Gastroesophageal sphincter (tissue), 4 donors: ENCODE measurements around the gene RECQL5. TPM values are rescaled to one million over a fixed set of nuclear protein-coding genes. Genes with fewer than 3 reads are reported as not detected.
"Not testable (repeated sequence)": the region's sequence is repeated elsewhere in the genome, so short reads cannot be mapped to it uniquely, and the experiment has no call there.

Experiments
- ATAC-seq: fragments of 150-250 bp; one replicate; pipeline ENCODE4 v1.9.1; 2016; ENCODE audit warnings: mild to moderate bottlenecking, moderate library complexity
- H3K27ac ChIP-seq, 4 donors: fragments of 200-600 bp; sonication (generic) in 3 of 4; 1 replicate in 3 of 4; 2 replicates in 1 of 4; pipeline ENCODE4 v1.5.1; 2016 to 2019
- H3K27me3 ChIP-seq: fragments of 200-600 bp; sonication (generic); one replicate; pipeline ENCODE4 v1.5.1; 2019
- H3K36me3 ChIP-seq, 2 donors: fragments of 200-600 bp; sonication (generic); one replicate each; pipeline ENCODE4 v1.5.1; 2019; ENCODE audit warnings: control low read depth in 1 of 2
- H3K4me1 ChIP-seq, 3 donors: fragments of 200-600 bp; sonication (generic); 1 replicate in 2 of 3; 2 replicates in 1 of 3; pipeline ENCODE4 v1.5.1; 2016 to 2019; ENCODE audit warnings: control low read depth in 2 of 3
- H3K4me3 ChIP-seq, 2 donors: fragments of 200-600 bp; sonication (generic); one replicate each; pipeline ENCODE4 v1.5.1; 2019; ENCODE audit warnings: mild to moderate bottlenecking in 1 of 2, moderate library complexity in 1 of 2
- H3K9me3 ChIP-seq, 3 donors: fragments of 200-600 bp; sonication (generic); one replicate each; pipeline ENCODE4 v1.5.1; 2017 to 2019; ENCODE audit warnings: control low read depth in 2 of 3
- CTCF ChIP-seq, 4 experiments: fragments of 200-600 bp in 2 of 4; fragments of 450-650 bp in 2 of 4; sonication (generic) in 1 of 4; IDR thresholded peaks; one replicate each; pipeline ENCODE4 v1.5.1; 2017 to 2019; ENCODE audit warnings: antibody characterized with exemption in 4 of 4, mild to moderate bottlenecking in 2 of 4, moderate library complexity in 2 of 4
- EP300 ChIP-seq: sonication (generic); formaldehyde crosslinking; IDR thresholded peaks from one replicate; pipeline ENCODE4 v1.6.1; 2017; ENCODE audit warnings: antibody characterized with exemption, mild to moderate bottlenecking
- POLR2A ChIP-seq, 2 donors: fragments of 450-650 bp; IDR thresholded peaks; one replicate each; pipeline ENCODE4 v1.6.1; 2017; ENCODE audit warnings: antibody characterized with exemption in 2 of 2, mild to moderate bottlenecking in 2 of 2, moderate library complexity in 1 of 2
- POLR2AphosphoS5 ChIP-seq: sonication (generic); formaldehyde crosslinking; IDR thresholded peaks from one replicate; pipeline ENCODE4 v1.6.1; 2017; ENCODE audit warnings: antibody characterized with exemption
- WGBS, 2 donors: methylation state at CpG; one replicate each; pipeline ENCODE4 v1.1.5; 2018; ENCODE audit warnings: low coverage in 1 of 2; 5-methylcytosine and 5-hydroxymethylcytosine counted together
- total RNA-seq, 4 donors: library from RNA; depleted of rRNA; stranded (reverse); fragments of >200 nt; gene quantifications; one replicate each; pipeline ENCODE4 v1.1.0, GENCODE V29; 2016

Gene RECQL5
- total RNA-seq, 4 donors from 2014 or later, result 6.4 to 15.1 (median 13.6) TPM

- H3K4me1 ChIP-seq, result no peaks in the 10 kb centered on the region
- no peak for ATAC-seq
- TF ChIP-seq CTCF (IDR thresholded peaks at IDR 0.05), result no peak
- no peak for TF ChIP-seq POLR2AphosphoS5
- TF ChIP-seq EP300, result no peak
- no peak for TF ChIP-seq POLR2A (IDR thresholded peaks at IDR 0.05)
- no peak overlapping the region for H3K27ac ChIP-seq
- WGBS, 2 donors, result 80% methylated on average over 1 of the region's 13 CpGs; no CpG with 5 or more reads in 1 of the 2 donors
- H3K9me3 ChIP-seq, result no peaks in the 10 kb centered on the region
- H3K36me3 ChIP-seq, result peaks cover 0 to 55% of the 10 kb centered on the region in 2 donors
- no peak overlapping the region for H3K4me3 ChIP-seq
- H3K27me3 ChIP-seq, result no peaks in the 10 kb centered on the region
Observed at GRCh38 chr17:75640556-75641119, 26.3 kb downstream of the RECQL5 start.

GRCh38 chr17:75639771-75640555, 27.0 kb downstream of the RECQL5 start:
- no peak for ATAC-seq
- peaks cover 0 to 55% of the 10 kb centered on the region in 2 donors for H3K36me3 ChIP-seq
- no peaks in the 10 kb centered on the region for H3K9me3 ChIP-seq
- H3K4me3 ChIP-seq, result no peak overlapping the region
- no peak for TF ChIP-seq EP300
- TF ChIP-seq CTCF (IDR thresholded peaks at IDR 0.05), result no peak
- no peak for TF ChIP-seq POLR2AphosphoS5
- TF ChIP-seq POLR2A (IDR thresholded peaks at IDR 0.05), result no peak
- WGBS, 2 donors, result 80% methylated on average over 3 of the region's 30 CpGs; no CpG with 5 or more reads in 1 of the 2 donors
- no peaks in the 10 kb centered on the region for H3K27me3 ChIP-seq
- H3K4me1 ChIP-seq, result no peaks in the 10 kb centered on the region
- no peak overlapping the region for H3K27ac ChIP-seq

- WGBS, 2 donors, result 100% methylated on average over 1 of the region's 3 CpGs; no CpG with 5 or more reads in 1 of the 2 donors
- no peak overlapping the region for H3K27ac ChIP-seq
- TF ChIP-seq POLR2AphosphoS5, result no peak
- no peak for TF ChIP-seq POLR2A (IDR thresholded peaks at IDR 0.05)
- TF ChIP-seq CTCF (IDR thresholded peaks at IDR 0.05), result no peak
- no peak for TF ChIP-seq EP300
- ATAC-seq, result no peak
- H3K36me3 ChIP-seq, result peaks cover 0 to 55% of the 10 kb centered on the region in 2 donors
- H3K4me3 ChIP-seq, result no peak overlapping the region
- no peaks in the 10 kb centered on the region for H3K9me3 ChIP-seq
- no peaks in the 10 kb centered on the region for H3K27me3 ChIP-seq
- H3K4me1 ChIP-seq, result peaks cover 0 to 5% (median 1%) of the 10 kb centered on the region in 3 donors
Observed at GRCh38 chr17:75639327-75639726, 27.6 kb downstream of the RECQL5 start.

- H3K4me3 ChIP-seq, result no peak overlapping the region
- no peak for ATAC-seq
- no peaks in the 10 kb centered on the region for H3K9me3 ChIP-seq
- no peak overlapping the region for H3K27ac ChIP-seq
- peaks cover 0 to 53% of the 10 kb centered on the region in 2 donors for H3K36me3 ChIP-seq
- no peaks in the 10 kb centered on the region for H3K27me3 ChIP-seq
- no CpG with 5 or more reads among the region's 13 CpGs for WGBS, 2 donors
- TF ChIP-seq EP300 (no peak), POLR2AphosphoS5 (no peak), POLR2A (IDR thresholded peaks at IDR 0.05) (no peak), CTCF (IDR thresholded peaks at IDR 0.05) (no peak)
- peaks cover 0 to 10% (median 6%) of the 10 kb centered on the region in 3 donors for H3K4me1 ChIP-seq
Observed at GRCh38 chr17:75638893-75639292, 28.1 kb downstream of the RECQL5 start.

- H3K4me3 ChIP-seq, ATAC-seq, H3K27me3 ChIP-seq, H3K27ac ChIP-seq, H3K9me3 ChIP-seq: not testable (repeated sequence)
- WGBS, 2 donors, result 96% methylated on average over 10 of the region's 12 CpGs; no CpG with 5 or more reads in 1 of the 2 donors
- Histone ChIP-seq H3K4me1 (peaks cover 0 to 18% (median 14%) of the 10 kb centered on the region in 3 donors), H3K36me3 (peaks cover 0 to 44% of the 10 kb centered on the region in 2 donors)
Observed at GRCh38 chr17:75638039-75638438, 28.9 kb downstream of the RECQL5 start.
